Activated T-cell treated with anti-CD3 and anti-CD28 coated beads for 24 hours (primary cell): Measurements from ENCODE around the gene SLCO4A1.
"Not testable (repeated sequence)": the region's sequence is repeated elsewhere in the genome, so short reads cannot be mapped to it uniquely, and the experiment has no call there.

Source experiments
- DNase-seq: peaks from one replicate; pipeline ENCODE4 v3.0.0-alpha.2; 2020; ENCODE audit warnings: low read depth

The SLCO4A1 gene

DNA sequence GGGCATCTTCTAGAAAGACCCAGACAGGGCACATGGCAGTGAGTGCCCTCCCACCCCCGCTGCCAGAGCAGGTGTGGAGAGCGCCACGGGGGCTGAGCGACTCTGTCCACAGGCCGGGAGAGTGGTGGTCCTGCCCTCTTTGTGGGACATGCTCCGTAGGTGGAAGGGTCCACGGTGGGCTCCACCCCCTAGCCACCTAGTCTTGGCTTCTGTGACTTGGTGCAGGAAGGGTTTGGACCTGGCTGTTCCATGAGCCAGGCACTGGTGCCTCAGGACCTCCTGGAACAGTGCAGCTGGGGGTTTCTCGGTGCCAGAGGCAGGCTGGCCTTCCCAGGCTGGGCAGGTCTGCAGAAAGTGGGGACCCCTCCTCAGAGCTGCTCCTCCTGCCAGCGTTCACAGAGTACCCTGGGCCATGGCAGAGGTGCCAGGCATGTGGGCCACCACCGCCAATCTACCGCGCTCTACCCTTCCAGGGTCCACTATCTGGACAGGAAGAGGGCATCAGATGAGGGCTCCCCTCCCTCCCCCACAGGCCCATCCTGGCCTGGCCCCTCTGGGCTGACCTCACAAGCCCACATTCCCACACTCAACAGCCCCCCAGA, 23.0 kb downstream of the SLCO4A1 start:
- no peak for DNase-seq

DNA sequence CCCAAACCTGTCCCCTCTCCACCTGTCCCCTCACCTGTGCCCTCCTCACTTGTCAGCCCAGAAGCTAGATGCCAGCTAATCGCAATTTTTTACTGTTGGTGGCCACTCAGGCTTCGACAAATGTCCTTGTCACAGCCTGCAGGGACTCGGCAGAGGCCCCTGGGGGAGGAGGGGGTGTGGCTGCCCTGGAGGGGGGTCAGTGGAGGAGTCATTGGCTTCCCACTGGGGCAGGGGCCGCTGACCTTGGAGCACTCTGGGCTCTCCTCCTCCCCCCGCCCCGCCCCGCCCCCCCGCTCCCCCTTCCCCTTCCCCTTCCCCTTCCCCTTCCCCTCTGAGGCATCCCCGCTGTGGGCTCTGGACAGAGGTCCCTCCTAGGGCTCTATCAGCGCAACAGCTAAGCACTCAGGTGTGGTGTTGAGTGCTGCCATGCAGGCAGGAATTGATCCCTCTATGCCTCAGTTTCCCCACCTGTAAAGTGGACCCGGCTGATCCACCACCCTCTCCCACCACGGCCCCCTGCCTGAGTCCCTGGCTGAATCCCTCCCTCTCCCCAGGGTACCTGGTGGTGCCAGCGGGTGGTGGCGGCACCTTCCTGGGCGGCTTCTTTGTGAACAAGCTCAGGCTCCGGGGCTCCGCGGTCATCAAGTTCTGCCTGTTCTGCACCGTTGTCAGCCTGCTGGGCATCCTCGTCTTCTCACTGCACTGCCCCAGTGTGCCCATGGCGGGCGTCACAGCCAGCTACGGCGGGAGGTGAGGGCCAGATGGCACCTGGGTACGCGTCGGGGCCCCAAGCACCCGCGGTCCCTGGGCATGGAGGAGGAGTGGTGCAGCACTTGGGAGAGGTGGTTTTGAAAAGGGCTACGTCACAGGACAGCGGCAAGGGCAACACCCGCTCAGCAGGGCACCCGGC, 23.8 kb downstream of the SLCO4A1 start:
- DNase-seq, result no peak

DNA sequence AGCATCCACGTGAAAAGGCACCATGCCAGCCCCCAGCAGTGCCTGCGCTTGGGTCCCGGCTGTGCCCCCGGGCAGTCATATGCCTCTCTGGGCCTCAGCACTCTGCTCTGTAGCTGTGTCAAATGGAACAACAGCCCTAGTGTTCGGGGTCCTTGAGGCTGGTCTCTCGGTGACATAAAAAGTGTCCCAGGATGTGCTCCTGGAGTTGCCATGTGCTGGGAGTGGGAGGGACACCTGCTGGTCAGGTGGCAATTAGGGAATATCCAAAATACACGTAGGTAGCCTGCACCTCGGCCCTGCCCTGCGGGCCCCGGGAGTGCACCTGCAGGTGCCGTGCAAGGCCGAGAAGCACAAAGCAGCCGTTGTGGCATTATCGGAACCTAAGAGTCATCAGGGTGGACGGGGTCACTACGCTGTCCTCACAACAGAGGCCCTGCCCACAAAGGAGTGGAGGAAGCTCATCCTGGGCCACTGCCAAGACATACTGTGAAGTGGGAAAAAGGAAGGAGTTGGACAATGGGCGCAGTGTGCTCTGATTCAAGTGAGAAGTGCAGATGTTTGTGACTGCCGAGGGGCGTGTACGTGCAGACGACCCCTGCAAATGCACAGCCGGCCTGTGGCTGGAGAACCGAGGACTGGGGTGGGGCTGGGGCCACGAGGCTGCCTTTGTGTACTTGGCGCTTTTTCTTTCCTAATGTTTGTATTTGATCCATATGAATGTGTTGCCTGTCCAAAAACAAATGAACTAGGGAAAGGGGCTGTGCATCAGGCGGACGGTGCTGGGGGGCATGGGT, 24.6 kb downstream of the SLCO4A1 start:
- DNase-seq, result no peak

DNA sequence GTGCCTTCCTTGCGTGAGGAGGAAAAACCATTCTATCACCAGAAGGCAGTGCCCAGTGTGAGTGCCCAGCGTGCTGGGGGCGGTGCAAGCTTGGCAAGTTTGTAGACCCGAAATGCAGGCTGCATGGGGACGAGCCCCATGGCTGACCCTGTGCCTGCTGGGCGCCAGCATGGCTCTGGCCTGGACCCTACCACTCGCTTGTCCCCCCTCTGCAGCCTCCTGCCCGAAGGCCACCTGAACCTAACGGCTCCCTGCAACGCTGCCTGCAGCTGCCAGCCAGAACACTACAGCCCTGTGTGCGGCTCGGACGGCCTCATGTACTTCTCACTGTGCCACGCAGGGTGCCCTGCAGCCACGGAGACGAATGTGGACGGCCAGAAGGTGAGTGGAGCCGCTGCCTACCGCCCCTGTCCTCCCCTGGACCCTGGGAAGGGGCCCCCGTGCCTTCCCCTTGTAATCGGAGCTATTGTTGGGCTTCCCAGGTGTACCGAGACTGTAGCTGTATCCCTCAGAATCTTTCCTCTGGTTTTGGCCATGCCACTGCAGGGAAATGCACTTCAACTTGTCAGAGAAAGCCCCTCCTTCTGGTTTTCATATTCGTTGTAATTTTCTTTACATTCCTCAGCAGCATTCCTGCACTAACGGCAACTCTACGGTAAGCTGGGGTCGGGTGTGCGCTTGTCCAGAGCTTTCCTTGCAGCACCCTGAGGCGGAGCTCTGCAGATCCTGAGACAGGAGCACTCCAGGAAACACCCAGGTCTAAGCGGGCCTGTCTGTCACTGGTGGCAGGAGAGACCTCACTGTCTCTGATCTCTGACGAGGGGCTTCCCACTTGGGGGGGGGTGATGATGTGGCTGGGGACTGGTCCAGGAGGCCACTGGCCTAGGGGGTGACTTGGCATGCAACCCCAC, 25.5 kb downstream of the SLCO4A1 start:
- DNase-seq, result no peak

DNA sequence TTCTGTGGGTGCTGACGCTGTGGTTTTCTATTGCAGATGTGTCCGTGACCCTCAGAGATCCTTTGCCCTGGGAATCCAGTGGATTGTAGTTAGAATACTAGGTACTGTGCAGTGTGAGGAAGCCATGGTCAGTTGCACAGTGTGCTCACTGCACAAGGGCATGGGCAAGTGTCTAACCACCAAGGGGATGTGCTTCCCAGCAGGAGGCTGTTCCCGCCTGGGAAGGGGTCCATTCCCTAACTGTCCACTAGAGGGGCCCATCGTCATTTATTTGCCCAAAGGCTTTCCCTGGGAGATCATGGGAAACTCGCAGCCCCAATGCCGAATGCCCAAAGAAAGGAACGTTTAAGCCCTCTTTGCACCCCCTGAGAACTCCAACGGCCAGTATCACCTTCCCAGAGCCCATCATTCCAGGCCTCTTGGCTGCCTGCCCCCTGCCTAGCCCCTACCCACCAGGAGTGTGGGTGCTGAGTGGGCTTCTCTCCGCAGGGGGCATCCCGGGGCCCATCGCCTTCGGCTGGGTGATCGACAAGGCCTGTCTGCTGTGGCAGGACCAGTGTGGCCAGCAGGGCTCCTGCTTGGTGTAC, 26.2 kb downstream of the SLCO4A1 start:
- no peak for DNase-seq

DNA sequence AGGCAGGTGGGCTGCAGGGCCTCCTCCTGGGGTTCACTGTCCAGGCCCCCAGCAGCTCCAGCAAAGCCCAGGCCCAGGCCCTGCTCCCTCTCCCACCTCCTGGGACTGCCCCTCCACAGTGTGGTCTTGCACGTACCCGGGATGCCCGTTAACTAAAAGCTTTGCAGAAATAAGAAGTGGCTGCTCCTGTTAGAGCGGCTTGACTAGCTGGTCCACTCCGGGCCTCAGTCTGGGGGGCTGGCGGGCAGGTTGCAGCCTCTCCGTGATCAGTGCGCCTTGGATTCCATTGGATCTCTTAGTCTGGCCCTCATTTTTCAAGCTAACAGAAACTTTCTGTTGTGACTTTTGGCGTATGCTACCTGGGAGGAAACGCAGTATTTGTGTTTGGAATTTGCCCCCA, 26.9 kb downstream of the SLCO4A1 start:
- no peak for DNase-seq

DNA sequence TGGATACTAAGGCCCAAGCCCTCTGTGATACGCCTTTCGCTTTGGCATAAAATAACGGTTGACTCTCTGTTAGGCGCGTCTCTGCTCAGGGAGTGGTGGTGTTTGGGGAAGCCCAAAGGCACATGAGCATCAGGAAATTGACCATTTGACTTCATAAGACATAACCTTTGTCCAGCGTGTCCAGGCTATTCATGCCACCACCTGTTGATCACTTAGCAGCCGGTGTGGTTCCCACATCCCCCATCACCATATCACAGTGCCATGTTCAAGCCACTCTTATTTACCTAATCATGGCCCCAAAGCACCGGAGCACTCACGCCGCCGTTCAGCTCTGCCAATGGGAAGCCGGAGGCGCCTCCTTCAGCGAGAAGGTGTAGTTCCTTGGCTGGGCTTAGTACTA, 27.9 kb downstream of the SLCO4A1 start:
- DNase-seq, result no peak

DNA sequence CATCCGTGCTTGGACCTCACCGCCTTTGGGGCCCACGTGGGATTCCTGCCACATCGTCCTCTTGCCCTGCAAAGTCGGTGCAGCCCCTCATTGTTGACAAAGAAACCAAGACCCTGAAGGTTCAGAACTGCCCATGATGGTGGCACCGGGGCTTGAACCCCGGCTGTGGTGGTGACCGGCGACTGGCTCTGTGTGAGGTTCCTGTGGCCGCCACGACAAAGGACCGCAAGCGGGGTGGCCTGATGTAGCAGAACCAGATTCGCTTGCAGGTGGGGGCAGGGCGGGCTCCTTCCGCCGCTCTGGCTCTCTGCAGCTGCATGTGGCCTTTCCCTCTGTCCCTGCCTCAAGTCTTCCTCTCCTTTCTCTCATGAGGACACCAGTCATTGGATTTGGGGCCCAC, 28.7 kb downstream of the SLCO4A1 start:
- no peak for DNase-seq

DNA sequence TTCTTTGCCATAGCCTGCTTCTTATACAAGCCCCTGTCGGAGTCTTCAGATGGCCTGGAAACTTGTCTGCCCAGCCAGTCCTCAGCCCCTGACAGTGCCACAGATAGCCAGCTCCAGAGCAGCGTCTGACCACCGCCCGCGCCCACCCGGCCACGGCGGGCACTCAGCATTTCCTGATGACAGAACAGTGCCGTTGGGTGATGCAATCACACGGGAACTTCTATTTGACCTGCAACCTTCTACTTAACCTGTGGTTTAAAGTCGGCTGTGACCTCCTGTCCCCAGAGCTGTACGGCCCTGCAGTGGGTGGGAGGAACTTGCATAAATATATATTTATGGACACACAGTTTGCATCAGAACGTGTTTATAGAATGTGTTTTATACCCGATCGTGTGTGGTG, 29.5 kb downstream of the SLCO4A1 start:
- no peak for DNase-seq

DNA sequence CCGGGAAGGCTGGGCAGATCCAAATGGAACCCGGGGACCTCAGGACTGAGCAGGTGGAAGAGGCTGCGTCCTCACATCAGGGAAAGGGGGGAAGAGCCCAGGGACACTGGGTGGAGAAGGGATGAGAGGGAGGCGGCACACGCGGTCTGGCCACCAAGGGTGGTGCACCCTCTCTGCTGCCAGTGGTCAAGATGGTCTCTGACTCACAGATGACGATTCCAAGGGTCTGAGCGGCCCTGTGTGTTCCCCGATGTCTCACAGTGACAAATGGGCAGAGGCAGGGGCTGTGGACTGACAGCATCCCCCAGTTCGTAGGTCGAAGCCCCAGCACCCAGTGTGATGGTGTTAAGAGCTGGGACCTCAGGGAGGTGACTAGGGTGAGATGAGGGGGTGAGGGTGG, 32.1 kb downstream of the SLCO4A1 start:
- DNase-seq, result no peak

DNA sequence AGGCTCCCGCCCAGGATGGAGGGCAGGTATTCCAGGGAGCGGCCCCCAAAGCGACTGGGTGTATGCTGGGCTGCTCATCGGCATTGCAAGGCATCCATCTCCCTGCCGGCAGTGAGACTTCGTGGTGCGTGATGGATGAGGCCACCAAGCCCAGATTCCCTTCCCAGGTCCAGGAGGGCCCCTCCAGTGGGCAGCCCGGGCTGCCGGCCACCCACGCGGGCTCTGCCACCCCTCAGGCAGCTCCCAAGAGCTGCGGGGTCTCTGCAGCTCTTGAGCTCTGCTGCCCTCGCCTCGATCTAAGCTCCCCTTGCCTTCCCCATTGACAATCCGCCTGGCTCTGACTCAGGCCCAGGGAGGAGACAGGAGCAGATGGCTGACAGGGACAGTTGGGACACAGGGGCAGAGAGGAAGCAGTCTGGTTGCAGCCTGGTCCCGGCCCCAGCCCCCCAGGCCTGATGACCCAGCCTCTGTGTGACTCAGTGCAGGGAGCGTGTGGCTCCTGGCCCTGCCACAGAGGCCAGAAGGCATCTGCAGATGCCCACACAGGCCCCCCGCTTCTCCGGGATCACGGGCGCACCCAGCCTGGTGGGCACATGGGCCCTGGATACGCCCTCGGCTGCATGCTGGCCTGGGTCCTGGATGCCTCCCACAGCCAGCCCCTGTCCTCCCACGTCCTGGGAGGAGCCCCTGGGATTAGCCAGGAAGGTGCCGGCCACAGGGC, 33.0 kb downstream of the SLCO4A1 start:
- no peak for DNase-seq

DNA sequence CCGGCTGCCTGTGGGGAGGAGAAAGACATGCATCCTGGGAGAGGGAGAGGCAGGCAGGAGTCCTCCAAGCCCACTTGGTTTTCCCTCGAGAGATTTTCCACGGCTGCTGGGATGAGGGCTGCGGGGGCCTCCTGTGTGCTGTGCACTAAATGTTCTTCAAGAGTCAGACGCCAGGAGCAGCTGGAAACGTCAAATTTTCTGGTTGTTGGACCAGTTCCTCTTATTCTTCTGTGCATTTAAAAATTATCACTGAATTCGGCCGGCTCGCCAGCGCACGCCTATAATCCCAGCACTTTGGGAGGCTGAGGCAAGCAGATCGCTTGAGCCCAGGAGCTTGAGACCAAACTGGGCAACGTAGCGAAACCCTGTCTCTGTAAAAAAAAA, 33.6 kb downstream of the SLCO4A1 start:
- no peak for DNase-seq

DNA sequence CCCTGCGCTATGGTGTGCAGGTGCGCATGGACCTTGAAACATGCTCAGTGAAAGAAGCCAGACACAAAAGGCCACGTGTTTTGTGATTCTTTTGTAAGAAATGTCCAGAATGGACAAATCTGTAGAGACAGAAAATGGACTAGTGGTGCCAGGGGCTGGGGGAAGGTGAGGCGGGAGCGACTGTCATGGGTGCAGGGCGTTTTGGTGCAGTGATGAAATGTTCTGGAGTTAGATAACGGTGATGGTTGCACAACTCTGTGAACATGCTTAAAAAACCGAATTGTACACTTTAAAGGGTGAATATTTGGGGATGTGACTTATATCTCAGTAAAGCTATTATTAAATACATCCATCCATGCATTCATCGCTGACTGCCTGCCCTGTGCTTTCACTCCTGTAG, 34.7 kb downstream of the SLCO4A1 start:
- DNase-seq, result no peak

DNA sequence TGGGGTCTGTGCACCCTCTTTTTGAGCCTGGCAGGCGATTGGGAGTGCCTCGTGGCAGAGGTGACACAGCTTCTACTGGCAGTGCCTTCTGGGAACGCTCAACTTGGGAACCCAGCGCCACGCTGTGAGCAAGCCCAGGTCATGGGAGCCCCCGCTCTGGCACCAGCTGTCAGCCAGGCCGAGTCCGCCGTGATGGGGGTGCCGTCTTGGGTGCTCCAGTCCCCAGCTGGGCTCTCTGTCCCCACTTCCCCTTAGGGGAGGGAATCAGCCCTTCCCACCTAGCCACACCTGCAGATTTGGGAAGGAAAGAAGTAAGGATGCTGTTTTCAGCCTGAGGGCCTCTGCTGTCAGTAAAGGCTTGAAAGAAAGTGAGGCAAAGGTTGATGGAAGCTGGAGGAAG, 35.4 kb downstream of the SLCO4A1 start:
- no peak for DNase-seq

DNA sequence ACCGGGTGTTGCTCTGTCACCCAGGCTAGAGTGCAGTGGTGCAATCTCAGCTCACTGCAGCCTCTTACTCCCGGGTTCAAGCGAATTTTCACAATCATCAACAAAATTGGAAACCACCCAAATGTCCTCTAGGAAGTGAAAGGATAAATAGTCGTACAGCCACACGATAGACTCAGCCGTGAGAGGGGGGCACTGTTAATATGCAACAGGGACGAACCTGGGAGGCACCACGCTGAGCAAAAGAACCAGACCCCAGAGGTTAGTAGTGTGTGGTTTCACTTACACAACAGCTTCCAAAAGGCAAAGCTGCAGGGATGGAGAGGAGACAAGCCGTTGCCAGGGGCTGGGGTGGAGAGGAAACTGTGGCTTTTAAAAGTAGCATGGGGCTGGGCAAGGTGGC, 36.2 kb downstream of the SLCO4A1 start:
- no peak for DNase-seq

DNA sequence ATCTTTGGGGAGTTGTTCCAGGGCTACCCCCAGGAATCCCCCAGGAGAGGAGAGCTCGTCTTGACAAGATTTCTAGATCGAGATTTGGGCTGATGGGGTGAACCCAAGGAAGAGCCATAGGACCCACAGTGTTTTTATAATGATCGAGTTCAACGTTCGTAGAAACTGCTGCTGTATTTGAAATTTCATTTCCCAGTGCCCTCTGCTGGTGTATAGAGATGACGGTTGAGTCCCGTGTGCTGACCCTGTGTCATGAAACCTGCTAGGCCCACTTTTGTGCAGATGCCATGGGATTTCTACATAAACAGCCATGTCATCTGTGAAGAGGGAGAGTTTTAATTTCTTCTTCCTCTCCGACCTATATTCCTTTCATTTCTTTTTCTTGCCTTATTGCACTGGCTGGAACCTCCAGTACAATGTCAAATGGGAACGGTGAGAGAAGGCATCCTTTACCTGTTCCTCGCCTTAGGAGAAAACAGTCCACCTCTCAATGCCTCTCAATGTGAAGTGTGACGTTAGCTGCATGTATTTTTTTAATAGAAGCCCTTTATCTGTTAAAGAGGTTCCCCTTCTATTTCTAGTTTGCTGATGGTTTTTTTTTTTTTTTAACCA, 37.8 kb downstream of the SLCO4A1 start:
- DNase-seq, result no peak

DNA sequence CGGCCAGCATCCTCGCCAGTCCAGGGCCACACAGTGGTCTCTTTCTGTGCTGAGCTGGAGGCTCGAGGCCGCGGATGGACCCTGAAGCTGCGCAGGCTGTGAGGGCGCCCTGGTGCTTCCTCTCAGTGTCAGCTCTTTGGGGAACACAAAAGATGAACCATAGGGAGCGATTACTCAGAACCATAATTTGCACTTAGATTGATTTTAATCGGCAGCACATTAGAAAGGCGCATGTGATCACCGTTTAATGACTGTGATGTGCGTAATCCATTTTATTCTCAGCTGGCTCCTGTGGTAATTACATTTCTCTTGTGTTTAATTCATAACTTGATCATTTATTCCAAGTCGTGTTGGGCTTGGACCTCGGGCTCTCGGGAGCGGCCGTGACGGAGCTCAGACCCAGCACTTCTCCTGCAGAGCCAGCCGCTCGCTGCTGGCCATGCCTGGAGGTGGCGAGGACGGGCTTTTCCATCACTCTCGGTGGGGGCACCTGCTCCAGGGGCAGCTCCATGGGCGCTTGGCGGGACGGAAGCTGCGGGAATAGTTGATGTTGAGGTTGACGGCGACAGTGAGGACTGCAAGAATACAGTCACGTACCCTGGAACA, 40.7 kb downstream of the SLCO4A1 start:
- DNase-seq, result no peak

DNA sequence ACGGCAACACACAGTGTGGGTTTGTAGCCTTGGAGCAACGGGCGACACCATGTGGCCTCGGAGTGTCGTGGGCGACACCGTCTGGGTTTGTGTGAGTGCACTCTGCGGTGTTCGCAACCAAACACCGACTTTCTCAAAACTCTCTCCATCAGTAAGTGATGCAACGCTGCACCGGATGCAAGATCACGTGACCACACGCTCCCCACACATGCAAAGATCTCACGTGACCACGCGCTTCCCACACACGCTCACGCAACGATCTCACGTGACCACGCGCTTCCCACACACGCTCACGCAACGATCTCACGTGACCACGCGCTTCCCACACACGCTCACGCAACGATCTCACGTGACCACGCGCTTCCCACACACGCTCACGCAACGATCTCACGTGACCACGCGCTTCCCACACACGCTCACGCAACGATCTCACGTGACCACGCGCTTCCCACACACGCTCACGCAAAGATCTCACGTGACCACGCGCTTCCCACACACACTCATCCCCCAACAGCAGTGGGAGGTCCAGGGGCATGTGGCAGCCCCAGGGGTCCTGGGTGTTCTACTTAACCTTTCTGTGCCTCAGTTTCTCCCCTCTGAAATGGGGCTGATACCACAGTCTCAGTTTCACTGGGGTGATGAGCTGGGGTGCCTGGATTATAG, 41.5 kb downstream of the SLCO4A1 start:
- not testable (repeated sequence) for DNase-seq

DNA sequence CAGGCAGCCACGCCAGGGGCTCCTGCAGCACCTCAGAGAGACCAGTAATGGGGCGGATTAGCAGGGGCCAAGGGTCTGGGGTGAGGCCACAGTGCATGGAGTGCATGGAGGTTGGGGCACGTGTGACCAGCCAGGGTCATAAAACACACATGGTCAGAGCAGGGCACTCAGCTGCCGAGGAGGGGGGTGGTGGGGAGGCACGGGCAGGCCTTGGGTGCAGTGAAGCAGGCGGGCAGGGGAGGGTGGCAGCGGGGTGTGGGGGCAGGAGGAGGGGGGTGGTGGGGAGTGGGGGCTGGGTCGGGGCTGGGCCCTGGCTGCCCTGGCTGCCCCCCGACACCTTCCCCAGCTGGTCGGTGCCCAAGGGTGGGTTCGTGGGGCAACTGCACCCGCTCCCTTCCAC, 42.7 kb downstream of the SLCO4A1 start:
- no peak for DNase-seq
